Non-pigmented ciliary epithelial cell (primary cell): ENCODE data around the gene RESP18.
"Not testable (repeated sequence)": the region's sequence is repeated elsewhere in the genome, so short reads cannot be mapped to it uniquely, and the experiment has no call there.

Source experiments
- DNase-seq: peaks from one replicate; pipeline ENCODE4 v3.0.0-alpha.2; 2010; ENCODE audit warnings: low read depth

Gene RESP18

DNA sequence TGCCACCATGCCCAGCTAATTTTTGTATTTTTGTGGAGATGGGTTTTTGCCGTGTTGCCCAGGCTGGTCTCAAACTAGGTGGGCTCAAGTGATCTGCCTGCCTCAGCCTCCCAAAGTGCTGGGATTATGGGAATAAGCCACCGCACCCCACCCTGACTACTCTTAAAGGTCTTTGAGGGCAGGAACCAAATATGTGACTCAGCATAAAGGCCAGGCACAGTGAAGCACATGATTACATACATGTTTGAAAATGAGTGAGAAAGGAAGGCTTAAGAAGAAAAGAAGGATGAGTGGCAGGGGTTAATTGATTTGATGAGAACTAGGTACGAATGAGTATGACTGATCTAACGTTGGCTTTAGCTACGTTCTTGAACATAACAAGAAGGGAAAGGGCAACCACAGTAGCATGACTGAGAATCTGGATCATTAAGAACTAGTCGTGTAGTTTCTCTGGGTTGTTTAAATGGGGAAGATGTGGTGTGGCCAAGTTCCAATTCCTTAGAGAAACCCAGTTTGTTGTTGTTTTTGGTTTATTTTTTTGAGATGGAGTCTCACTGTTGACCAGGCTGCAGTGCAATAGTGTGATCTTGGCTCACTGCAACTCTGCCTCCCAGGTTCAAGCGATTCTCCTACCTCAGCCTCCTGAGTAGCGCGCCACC lies 6.8 kb downstream of the RESP18 start:
- no peak for DNase-seq

DNA sequence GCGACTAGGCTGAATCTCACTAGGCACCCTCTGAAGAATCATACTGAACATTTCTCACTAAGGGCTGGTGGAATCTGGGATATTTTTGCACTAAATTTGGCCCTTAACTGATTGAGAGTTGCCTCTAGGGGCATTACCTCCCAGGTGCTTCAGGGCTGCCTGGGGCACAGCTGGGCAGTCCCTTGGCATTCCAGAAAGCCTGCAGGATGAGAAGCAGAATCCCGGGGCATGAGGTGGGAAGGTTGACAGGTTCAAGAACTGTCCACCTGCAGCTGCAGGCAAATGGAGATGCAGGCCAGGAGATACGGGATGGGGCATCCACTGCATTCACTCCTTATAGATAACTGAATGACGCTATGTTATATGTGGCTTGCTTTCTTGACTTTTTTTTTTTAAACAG lies 7.4 kb downstream of the RESP18 start:
- DNase-seq: no peak

DNA sequence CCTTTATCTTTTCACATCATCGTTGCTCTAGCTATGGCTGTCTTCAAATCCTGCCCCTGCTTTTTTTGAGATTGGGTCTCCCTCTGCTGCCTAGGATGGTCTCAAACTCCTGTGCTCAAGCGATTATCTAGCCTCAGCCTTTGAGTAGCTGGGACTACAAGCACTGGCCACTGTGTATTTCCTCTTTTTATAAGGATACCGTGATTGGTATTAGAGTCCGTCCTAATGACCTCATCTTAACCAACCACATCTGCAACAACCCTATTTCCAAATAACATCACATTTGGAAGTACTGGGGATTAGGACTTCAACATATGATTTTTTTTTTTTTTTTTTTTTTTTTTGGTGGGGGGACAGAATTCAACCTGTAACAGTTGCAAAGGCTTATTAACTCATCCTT lies 9.1 kb downstream of the RESP18 start:
- DNase-seq: no peak

DNA sequence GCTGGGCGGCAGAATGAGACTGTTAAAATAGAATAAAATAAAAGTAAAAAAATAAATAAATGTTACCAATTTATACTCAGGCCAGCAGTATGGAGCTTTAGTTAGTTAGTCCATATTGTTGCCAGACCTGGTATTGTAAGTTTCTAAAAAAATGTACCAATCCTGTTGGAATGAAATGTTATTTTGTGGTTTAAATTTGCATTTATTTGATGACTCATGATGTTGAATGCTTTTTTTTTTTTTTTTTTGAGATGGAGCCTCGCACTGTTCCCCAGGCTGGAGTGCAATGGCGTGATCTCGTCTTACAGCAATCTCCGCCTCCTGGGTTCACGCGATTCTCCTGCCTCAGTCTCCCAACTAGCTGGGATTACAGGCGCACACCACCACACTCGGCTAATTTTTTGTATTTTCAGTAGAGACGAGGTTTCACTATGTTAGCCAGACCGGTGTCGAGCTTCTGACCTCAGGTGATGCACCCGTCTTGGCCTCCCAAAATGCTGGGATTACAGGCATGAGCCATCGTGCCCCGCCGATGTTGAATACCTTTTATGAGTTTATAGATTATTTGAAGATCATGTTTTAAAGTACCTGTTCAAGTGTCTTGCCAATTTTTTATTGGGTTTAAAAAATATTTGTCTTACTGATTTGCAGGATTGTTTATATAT lies 17.6 kb downstream of the RESP18 start:
- DNase-seq: no peak

DNA sequence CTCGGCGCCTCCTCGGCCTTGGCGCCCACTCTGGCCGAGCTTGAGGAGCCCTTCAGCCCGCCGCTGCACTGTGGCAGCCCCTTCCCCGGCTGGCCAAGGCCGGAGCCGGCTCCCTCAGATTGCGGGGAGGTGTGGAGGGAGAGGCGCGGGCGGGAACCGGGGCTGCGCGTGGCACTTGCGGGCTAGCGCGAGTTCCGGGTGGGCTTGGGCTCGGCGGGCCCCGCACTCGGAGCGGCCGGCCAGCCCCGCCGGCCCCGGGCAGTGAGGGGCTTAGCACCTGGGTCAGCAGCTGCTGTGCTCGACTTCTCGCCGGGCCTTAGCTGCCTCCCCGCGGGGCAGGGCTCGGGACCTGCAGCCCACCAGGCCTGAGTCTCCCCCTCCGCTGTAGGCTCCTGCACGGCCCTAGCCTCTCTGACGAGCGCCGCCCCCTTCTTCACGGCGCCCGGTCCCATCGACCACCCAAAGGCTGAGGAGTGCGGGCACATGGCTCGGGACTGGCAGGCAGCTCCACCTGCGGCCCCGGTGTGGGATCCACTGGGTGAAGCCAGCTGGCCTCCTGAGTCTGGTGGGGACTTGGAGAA lies 19.8 kb downstream of the RESP18 start:
- DNase-seq: not testable (repeated sequence)

DNA sequence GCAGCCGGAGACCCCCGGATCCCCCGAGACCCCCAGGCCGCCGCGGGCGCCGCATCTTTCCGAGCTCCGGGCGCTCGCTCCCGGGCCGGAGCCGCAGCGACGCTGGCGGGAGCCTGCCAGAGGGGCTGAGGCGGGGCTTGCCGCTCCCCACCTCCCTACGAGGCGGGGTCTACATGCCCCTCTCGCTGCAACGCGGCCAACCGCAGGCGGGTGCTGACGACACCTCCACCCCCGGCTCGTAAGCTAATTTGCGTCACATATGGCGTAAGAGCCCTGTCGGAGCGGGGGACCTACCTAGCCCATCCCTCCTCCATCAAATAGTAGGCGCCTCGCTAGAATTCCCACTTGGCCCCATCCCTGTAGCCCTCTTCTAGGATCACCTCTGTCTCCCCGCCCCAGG lies 23.3 kb downstream of the RESP18 start, which contains the start of gene PTPRN:
PTPRN (minus strand) TSS at position 124 of the 400 bp plus-strand sequence; CDS start at position 55, 69 bp downstream.
- no peak for DNase-seq

DNA sequence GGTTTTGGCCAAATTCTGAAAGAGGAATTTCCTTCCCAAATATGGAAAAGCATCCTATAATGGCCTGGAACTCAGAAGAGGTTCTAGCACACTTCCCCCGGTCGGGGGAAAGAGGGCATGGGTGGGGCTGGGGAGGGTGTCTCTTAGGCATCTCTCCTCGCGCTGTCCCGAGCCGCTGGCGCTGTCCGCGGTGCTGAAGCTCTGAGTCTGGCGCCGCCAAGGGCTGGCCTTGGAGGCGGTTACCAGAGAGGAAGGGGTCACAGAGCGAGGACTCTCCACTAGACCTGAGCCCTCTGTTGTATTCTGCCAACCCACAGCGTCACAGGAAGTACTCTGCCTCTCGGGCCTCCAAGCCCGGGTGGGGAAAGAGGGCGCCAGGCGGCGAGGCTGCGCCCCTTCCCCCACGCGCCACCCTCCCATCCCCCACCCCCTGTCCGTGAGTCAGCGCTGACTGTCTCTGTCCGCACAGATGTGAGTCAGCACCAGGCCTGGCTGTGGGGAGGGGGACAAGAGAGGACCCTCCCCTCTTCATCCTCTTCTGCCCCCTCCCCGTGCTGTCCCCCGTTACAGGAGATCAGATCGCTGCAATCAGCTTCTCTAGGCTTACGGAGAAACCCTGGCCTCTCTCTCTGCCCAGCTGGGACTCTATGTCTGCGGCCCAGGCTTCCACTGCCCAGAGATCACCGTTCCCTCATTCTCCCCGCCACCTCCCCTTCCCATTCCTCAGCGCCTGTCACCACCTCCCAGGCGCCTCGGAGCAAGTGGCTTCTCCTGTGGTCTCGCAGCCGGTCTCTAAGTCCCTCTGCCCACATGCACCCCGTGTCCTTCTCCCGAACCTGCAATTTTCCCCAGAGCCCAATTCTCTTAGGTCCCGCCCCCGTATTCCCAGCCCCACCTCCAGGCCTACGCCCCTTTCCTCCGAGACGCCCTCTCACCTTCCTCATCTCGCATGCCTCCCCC lies 24.1 kb downstream of the RESP18 start:
- no peak for DNase-seq

DNA sequence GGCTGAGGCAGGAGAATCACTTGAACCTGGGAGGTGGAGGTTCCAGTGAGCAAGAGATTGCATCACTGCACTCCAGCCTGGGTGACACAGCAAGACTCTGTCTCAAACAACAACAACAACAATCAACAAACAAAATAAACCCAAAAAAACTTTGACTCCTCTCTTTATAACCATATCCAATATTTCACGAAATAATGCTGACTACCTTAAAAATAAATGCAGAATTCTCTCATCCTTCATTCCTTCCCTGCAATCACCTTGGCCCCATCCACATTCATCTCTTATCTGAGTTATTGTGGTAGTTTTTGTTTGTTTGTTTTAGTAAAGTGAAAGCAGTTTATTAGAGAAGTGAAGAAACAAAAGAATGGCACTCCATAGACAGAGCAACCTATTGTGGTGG lies 26.5 kb downstream of the RESP18 start:
- DNase-seq: no peak

DNA sequence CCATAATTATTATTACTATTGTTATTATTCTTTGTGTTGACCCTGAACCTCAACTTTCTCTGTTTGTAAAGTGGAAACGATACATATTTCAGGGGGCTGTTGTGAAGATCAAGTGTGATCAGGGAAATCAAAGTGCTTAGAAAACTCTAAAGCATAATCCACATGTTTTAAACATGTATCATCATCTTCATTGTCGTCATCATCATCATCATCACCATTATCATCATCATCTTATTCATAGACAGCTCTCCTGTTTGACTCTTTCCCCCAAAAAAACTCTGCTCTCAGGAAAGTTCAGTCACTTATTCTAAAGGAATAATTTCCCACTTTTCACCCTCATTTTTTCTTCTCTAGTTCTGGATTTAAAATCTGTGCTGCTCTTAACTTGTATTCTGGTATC lies 28.3 kb downstream of the RESP18 start:
- DNase-seq: no peak

DNA sequence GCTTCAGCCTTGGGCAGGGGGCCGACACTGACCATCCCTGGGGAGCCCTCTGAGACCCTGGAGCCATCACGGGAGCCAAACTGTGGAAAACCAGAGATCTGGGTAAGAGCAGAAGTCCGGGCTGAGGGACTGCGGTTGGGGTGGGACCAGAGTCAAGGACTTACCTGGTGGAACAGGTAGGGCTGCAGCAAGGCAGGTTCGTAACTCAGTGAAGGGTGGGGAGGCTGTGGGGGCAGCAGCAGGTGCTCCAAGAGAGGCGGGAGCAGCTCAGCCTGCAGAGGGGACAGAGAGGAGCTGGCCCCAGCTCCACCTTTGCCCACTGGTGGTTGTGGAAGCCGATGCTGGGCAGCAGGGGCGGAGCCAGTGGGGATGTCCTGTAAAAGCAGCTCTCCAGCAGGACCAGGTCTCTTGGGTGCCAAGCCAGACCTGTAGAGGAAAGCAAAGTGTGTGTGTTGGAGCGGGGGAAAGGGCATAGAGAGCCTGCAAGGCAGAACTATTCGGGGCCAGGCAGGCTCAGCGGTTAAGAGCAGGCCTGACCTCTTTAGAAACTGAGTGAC lies 30.1 kb downstream of the RESP18 start:
- DNase-seq: no peak

DNA sequence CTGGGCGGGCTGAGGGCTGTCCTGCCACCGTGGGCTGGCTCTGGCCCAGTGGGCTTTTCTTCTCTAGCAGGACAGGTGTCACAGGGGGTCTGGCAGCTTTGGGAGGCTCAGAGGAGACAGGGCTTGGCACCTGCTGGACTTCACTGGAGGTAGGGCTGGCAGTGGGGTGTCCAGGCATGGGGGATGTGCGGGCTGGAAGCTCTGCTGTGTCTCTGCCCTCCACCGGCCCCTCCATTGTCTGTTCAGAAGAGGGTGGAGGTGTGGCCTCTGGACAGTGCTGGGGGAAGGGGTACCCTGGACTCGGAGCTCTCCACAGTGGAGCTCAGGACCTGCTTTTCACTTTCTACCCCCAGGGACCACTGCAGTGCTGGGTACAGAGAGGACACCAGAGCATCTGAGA lies 32.5 kb downstream of the RESP18 start:
- no peak for DNase-seq

DNA sequence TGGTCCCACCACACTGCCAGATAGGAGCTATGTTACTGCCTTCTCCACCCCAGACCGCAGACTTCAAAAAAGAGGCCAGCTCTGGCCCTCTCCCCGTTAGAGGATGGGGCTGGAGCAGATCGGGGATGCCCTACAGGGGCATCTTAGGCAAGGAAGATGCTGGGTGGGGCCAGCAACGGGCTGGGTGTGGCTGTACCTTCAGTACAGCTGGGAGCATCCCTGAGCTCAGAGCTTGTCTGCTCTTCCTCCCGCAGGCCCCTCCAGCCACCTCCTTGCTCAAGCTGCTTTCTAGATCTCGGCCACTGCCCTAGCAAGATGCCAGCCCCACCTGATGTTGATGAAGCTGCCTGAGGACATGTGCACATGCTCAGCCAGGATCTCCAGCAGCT lies 33.2 kb downstream of the RESP18 start:
- no peak for DNase-seq

DNA sequence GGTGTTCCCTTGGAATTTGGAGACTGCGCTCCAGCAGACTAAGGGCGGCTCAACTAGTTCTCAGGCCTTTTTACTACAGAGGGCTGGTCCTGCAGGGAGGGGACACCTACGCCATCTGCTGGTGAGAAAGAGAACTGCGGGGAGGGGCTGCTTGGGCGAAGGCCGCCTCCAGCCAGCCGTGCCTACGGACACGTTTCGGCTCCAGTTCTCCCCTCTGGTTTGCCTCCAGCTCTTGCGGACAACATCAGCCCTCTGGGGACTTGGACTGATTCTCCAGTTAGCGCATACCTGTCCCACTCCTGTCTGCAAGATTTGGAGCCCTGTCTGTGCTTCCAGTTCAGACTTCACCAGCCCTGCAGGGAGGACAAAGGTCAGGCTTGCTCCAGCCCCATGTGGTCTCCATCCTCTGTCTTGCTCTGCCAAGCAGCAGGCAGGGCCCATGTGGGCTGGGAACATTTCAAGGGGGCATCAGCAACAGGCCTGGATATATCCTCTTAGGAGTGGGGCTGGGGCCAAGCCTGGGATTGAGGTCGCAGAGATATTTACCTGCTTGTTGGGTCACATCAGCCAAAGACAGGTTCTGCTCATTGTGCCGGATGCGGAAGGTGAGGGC lies 33.7 kb downstream of the RESP18 start:
- DNase-seq: no peak

DNA sequence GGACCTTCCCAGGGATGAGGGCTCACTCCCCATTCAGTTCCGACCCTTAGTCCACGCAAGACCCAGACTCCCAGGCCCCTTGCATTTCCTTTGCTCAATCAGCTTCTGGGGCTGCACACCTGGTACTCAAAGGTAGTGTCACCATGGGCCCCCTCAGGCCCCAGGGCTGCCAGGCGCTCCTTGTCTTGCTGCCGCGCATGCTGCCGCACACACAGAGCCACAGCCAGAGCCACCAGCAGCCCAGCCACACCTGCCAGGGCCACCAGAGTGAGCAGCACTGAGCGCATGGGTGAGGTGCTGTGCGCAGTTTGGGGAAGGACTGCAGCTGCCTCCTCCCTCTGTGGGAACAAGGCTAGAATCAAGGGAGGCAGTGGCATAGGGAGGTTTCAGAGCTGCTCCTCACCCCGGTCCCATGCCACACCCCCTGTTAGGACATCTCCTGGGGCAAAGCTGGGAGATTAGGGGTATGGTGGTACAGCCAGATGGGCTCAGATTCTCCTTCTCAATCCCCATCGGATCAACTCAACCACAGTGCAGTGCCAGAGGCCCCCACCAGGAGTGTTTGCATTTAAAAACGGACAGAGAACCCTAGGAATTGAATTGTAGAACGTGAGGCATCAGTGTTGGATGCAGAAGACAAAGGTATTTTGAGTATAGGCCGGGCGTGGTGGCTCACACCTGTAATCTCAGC lies 34.6 kb downstream of the RESP18 start:
- DNase-seq: no peak

DNA sequence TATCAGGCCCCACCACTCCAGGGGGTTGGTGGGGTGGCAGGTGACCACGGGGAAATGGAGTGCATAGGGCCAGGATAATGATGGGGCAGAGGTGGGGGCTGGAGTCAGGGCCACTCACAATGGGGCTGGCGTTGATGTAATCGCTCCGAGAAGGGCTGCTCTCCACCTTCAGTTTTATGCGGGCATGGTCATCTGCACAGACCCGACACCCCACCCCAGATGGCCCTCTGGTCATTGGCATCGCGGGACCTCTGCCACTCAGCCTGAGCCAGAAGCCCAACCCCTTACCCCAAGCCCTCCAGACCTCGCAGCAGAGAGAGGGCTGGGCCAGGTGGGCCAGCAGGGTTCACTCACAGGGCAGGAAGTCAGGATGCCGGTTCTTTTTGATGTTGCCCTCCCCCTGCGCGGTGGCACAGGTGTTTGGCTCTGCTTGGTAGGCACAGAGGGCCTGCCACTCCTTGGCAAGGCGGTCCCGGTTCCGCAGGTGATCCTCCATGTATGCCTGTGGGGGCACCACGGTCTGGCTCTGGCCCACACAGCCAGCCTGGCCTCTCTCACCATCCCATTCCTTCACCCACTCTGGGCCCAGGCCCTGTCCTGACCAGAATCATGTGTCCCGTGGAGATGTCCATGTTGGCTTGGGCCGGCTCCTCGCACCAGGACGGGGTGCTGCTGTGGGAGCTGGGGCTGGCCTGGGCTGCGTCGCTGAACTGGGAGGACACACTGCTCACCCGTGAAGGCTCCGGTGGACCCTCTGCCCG lies 35.7 kb downstream of the RESP18 start:
- no peak for DNase-seq

DNA sequence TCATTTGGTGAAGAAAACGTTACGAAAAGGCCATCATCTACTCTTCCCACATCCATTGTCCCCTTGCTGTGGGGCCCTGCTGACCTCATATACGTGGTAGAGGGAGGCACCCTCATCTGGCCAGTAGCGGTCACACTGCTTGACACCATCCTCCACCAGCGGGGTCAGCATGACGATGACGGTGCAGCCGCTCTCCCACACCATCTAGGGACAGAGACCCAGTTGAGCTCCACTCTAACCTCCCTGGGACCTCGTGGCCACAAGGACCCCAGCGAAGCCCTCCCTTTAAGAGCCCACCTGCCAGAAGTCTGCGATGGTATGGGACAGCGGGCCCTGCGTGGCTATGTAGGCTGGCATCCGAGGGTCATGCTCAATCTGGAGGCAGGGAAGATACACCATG lies 36.4 kb downstream of the RESP18 start:
- DNase-seq: no peak

DNA sequence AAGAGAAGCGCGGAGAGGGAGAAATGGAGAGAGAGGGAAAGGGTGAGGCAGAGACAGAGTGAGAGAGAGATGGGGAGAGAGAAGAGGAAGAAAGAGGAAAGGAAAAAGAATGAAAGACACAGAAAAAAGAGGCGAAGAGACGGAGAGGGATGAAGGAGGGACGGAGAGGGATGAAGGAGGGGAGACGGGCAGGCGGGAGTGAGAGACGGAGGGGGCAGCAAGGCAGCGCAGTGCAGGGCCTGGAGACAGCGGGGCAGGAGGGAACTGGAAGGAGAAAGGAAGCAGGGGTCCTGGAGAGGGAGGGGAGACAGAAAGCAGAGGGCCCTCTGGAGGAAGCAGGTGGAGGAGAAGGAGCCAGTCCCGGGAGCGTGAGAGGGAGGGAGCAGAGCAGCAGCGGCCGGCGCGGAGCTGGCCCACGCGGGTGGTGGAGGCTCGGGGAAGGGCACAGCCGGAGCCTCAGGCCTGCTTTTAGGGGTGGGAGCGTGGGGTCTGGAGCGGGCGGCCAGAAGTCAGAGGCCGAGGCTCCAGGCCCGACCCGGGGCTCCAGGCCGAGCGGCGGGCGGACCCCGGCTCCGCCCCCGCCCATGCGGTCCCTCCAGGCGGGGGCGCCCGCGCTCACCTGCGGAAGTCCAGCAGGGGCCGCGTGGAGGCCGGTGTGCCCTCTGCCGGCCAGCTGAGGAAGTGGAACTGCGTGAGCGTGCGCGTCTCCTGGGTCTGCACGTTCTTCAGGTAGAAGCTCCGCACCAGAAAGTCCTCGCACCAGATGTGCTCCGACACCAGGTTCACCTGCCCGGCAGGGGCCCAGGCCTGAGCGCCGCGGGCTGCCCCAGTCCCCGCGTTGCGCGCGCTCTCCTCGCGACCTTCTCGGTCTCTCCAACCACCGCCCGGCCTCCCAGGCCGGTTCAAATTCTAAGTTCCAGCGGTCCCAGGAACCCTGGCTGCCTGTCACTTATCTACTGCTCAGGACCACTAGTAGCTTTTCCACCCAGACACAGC lies 37.9 kb downstream of the RESP18 start:
- peak; percentile 27 for DNase-seq

DNA sequence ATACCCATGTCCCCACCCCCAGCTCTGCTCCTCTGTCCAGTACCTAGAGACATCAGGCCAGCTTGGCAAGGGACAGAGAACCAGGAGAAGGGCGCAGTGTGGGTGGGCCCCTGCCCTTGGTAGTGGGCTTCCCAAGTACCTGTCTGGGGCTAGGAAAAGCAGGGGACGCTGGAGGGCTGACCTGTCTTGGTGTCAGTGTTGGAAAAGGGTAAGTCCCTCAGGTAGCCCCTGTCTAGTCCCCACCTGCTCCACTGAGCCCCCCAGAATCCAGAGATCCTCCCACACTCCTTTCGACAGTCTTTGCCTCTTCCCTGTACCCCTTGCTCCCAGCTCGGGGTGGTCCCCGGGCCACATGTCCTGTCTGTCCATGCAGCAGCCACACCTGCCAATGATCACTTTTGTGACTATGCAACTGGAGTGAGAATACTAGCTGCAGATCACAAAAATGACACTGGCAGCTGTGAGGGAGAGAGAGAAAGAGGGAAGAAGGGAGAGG lies 38.8 kb downstream of the RESP18 start:
- DNase-seq: no peak

DNA sequence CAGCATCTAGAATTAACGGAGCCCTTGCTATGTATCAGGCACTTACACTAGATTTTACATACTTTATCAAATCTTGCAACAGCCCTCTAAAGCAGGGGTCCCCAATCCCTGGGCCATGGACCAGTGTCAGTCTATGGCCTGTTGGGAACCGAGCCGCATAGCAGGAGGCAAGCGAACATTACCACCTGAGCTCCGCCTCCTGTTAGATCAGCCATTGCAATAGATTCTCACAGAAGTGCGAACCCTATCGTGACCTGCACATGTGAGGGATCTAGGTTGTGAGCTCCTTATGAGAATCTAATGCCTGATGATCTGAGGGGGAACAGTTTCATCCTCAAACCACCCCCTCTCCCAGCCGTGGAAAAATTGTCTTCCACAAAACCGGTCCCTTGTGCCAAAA lies 39.9 kb downstream of the RESP18 start:
- DNase-seq: no peak
